Measurements from ENCODE around the gene ERCC4.

The ERCC4 gene

GRCh38 chr16:13996778-13997288 lies 76.9 kb downstream of the ERCC4 start:
- DNase-seq, result no peak

DNA sequence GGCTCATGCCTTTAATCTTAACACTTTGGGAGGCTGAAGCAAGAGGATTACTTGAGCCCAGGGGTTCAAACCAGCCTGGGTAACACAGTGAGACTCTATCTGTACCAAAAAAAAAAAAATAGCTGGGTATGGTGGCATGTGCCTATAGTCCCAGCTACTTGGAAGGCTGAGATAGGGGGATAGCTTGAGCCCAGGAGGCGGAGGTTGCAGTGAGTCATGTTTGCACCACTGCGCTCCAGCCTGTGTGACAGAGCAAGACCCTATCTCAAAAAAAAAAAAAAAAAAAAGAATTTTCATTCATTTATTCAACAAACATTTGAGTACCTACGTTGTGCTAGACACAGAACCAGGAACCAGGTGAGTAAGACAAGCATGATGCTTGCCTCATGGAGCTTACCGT lies 77.6 kb downstream of the ERCC4 start:
- DNase-seq, result no peak

GRCh38 chr16:13997933-13998332 lies 78.0 kb downstream of the ERCC4 start:
- peak; percentile 17 for DNase-seq

GRCh38 chr16:13999071-13999894 lies 79.3 kb downstream of the ERCC4 start:
- peak; percentile 53 for DNase-seq

DNA sequence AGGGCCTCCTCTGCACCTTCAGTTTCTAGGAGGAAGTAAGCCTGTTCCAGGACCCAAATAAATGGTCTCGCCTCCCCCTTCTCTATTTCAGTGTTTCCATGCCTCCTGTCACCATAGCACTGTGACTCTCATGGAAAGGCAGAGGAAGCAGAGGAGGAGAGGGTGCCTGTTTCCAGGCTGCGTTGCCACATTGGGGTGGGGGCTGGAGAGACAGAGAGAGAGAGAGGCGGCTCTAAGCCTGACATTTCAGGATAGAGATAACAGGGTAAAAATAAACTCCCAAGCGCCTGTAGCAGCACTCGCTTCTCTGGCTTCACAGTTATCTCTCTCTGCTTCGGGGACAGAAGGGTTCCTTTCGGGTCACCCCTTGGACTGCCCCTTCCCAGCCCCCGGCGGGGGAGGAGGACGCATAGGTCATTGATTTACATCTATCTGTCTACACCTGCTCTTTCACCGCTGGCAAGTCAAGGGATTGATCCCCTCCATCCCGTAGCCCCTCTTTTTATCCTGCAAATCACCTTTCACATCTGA lies 80.0 kb downstream of the ERCC4 start:
- peak; percentile 43 for DNase-seq

DNA sequence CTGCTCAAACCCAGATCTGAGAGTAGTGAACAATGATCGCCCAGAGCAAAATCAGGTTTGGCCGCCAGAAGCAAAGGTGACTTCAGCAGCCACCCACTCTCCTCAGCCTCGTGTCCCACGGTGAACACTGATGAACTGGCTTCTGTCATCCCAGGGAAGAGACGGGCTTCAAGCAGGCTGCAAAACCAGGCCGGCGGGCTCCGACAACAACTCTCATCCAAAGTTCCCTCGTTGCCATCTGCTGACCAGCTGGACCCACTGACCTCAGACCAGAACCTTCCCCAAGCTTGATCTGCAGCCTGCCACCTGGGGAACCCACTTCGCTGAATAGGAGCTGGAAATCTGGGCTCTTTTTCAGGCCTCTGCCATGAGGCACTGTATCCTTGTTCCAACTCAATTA lies 81.6 kb downstream of the ERCC4 start:
- no peak for DNase-seq

Data from OCI-M1 (cell line).